ENCODE data around the gene ZNF443.

- TF ChIP-seq HDAC3 (IDR thresholded peaks at IDR 0.05; ENCODE audit: borderline replicate concordance, partially characterized antibody) (no peak), E2F1 (CRISPR knock-in tag; IDR thresholded peaks at IDR 0.05) (no peak), CAMTA2 (CRISPR knock-in tag; conservative IDR thresholded peaks at IDR 0.05) (no peak), TCF15 (CRISPR knock-in tag; IDR thresholded peaks at IDR 0.05) (no peak), FOXK2 (conservative IDR thresholded peaks at IDR 0.05 in 1 of 2, IDR thresholded peaks at IDR 0.05 in 1 of 2; ENCODE audit: low read depth in 2 of 2) (no peak), NR3C1 (CRISPR knock-in tag; IDR thresholded peaks at IDR 0.05) (no peak), NR2C2 (CRISPR knock-in tag; IDR thresholded peaks at IDR 0.05) (no peak), NR2C2 (tag; IDR thresholded peaks at IDR 0.05) (no peak), CTCF (IDR thresholded peaks at IDR 0.05 in 2 of 3, conservative IDR thresholded peaks at IDR 0.05 in 1 of 3; ENCODE audit: insufficient read depth in 2 of 3, low read depth in 1 of 3, low read length in 3 of 3) (no peak), EWSR1 (IDR thresholded peaks at IDR 0.05; ENCODE audit: borderline replicate concordance, low read depth, partially characterized antibody) (no peak)
Measured at GRCh38 chr19:12379732-12380443, 60.9 kb downstream of the ZNF443 start.

All from K562 (cell line).